PC-3 (cell line): ENCODE results near the gene SLC39A1.

ENCODE experiments used
- CTCF ChIP-seq: fragments of 300-600 bp; sonication (generic); conservative IDR thresholded peaks from 2 replicates; pipeline ENCODE4 v1.5.1; 2017; ENCODE audit warnings: antibody characterized with exemption, low read depth, mild to moderate bottlenecking, low read length
- EZH2 ChIP-seq: fragments of 300-600 bp; sonication (generic); IDR thresholded peaks from one replicate; pipeline ENCODE4 v1.6.1; 2017; ENCODE audit warnings: antibody characterized with exemption, mild to moderate bottlenecking, low read length; ENCODE audit not compliant: unreplicated experiment
- EZH2phosphoT487 ChIP-seq: fragments of 300-600 bp; sonication (generic); IDR thresholded peaks from 2 replicates; pipeline ENCODE4 v1.6.1; 2018; ENCODE audit warnings: mild to moderate bottlenecking, antibody characterized with exemption, low read length, borderline replicate concordance

- TF ChIP-seq CTCF (no peak), EZH2phosphoT487 (no peak), EZH2 (no peak)
Observed at GRCh38 chr1:153959454-153959853, 3.9 kb downstream of the SLC39A1 start.
